Heart left ventricle (tissue), 16 donors: Measurements from ENCODE around the gene FAM168A. TPM values are rescaled to one million over a fixed set of nuclear protein-coding genes. Genes with fewer than 3 reads are reported as not detected.

Experiments
- ATAC-seq, 4 donors: fragments of 200-7000 bp; cut with Tn5 transposase; one replicate each; pipeline ENCODE4 v1.9.1; 2020 to 2022; ENCODE audit warnings: moderate library complexity in 4 of 4, mild to moderate bottlenecking in 3 of 4, moderate number of reproducible peaks in 1 of 4
- DNase-seq, 5 donors: peaks; one replicate each; pipeline ENCODE4 v3.0.0-alpha.2; 2020
- H3K27ac ChIP-seq, 12 donors: fragments of 200-600 bp; sonication (generic) in 4 of 12; one replicate each; pipeline versions ENCODE4 v1.5.0 to v1.8.0; 2016 to 2022; ENCODE audit warnings: mild to moderate bottlenecking in 2 of 12
- H3K27me3 ChIP-seq, 9 donors: fragments of 200-600 bp; sonication (generic) in 2 of 9; one replicate each; pipeline versions ENCODE4 v1.5.1 to v1.8.0; 2016 to 2022; ENCODE audit warnings: mild to moderate bottlenecking in 3 of 9
- H3K36me3 ChIP-seq, 9 donors: fragments of 200-600 bp; sonication (generic) in 2 of 9; one replicate each; pipeline versions ENCODE4 v1.5.0 to v1.8.0; 2018 to 2022; ENCODE audit warnings: mild to moderate bottlenecking in 2 of 9
- H3K4me1 ChIP-seq, 12 donors: fragments of 200-600 bp; sonication (generic) in 4 of 12; one replicate each; pipeline versions ENCODE4 v1.5.0 to v1.8.0; 2016 to 2022; ENCODE audit warnings: mild to moderate bottlenecking in 3 of 12
- H3K4me3 ChIP-seq, 12 donors: fragments of 200-600 bp; sonication (generic) in 4 of 12; one replicate each; pipeline versions ENCODE4 v1.5.0 to v1.8.0; 2017 to 2022; ENCODE audit warnings: mild to moderate bottlenecking in 9 of 12, moderate library complexity in 4 of 12
- H3K9me3 ChIP-seq, 12 donors: fragments of 200-600 bp; sonication (generic) in 4 of 12; one replicate each; pipeline versions ENCODE4 v1.5.0 to v1.8.0; 2016 to 2022; ENCODE audit warnings: mild to moderate bottlenecking in 1 of 12
- CTCF ChIP-seq, 12 donors: fragments of 200-600 bp; sonication (generic) in 4 of 12; IDR thresholded peaks; one replicate each; pipeline versions ENCODE4 v1.5.0 to v1.8.0; 2018 to 2022; ENCODE audit warnings: antibody characterized with exemption in 12 of 12, mild to moderate bottlenecking in 5 of 12
- POLR2A ChIP-seq, 2 donors: fragments of 450-650 bp; IDR thresholded peaks; one replicate each; pipeline ENCODE4 v1.6.1; 2017; ENCODE audit warnings: antibody characterized with exemption in 2 of 2, mild to moderate bottlenecking in 2 of 2, moderate library complexity in 2 of 2
- WGBS, 4 donors: extraction: QIAGEN DNeasy Blood & Tissue Kit in 2 of 4; methylation state at CpG; one replicate each; pipeline versions ENCODE4 v1.1.5 to v1.1.7; 2013 to 2018; 5-methylcytosine and 5-hydroxymethylcytosine counted together
- intact Hi-C, 10 donors: fragments of 100-400 bp; cut with DNase I; formaldehyde crosslinking; loops; one replicate each; pipeline versions ENCODE4 v1.11.1 to v1.14.2; 2022
- polyA plus RNA-seq, 2 donors: library from polyadenylated mRNA; stranded (reverse); fragments of 200-250 nt; gene quantifications; one replicate each; pipeline ENCODE4 v1.2.3, GENCODE V29; 2013
- total RNA-seq, 9 donors: library from RNA; depleted of rRNA in 2 of 9; stranded (reverse); fragments of >200 nt in 2 of 9; fragmentation: NEBNext Ultra II Directional in 3 of 9; extraction: Animal tissue kit (Norgen Biotek cat#: 25700) in 3 of 9; gene quantifications; one replicate each; pipeline versions ENCODE4 v1.1.0 to v1.2.4, GENCODE V29; 2016 to 2023
- donor health status: ischemic (EF 13 %, LVEDD 7.1; RV severe dilation, severe dysfunction).
- donor health status: healthy with polysubstance abuse.
- donor health status: DM: no; HTN: yes; CAD: no.
- donor health status: DM: no; HTN: no; CAD: no.
- donor health status: ischemic (EF 25% LVEDD 6.9; RV normal size, moderate dysfunction).
- donor health status: ischemic (EF 25% LVEDD 5.7; RV mildly dilated, moderate dysfunction).
- donor health status: healthy.
- donor health status: DM: yes; HTN: yes; CAD: no.
- donor health status: ischemic (EF 35%, LVEDD 5.7; RV mildly dilated, moderate dysfunction).
- donor health status: nonischemic (EF 11% LVEDD 7.7; RV severe dilation, severe dysfunction).
- donor health status: DM: yes; HTN: yes; CAD: no.
- donor health status: PGD.
- donor health status: ischemic (EF 29% LVEDD 5.4; RV normal size, mild dysfunction).
- donor health status: nonischemic (EF 23%, LVEDD 6.1; RV moderate dilation, normal function).

Gene FAM168A
- total and polyA plus RNA-seq, 11 donors = 9.0 to 39.1 (median 27.8) TPM

GRCh38 chr11:73380897-73381410 lies 217.0 kb downstream of the FAM168A start:
- H3K9me3 ChIP-seq = no peaks in the 10 kb centered on the region
- H3K4me3 ChIP-seq = no peak overlapping the region
- TF ChIP-seq POLR2A (IDR thresholded peaks at IDR 0.05) (no peak), CTCF (IDR thresholded peaks at IDR 0.05) (peak in 2 of 12 donors; percentile 13 to 23)
- H3K27me3 ChIP-seq = no peaks in the 10 kb centered on the region
- no peak for DNase-seq
- H3K4me1 ChIP-seq = peaks cover 1 to 89% (median 57%) of the 10 kb centered on the region in 12 donors
- no peaks in the 10 kb centered on the region for H3K36me3 ChIP-seq
- WGBS, 4 donors = 78 to 87% (median 81%) methylated on average over 4 of the region's 4 CpGs
- H3K27ac ChIP-seq = peak overlapping the region in 4 of 12 donors; percentile 3 to 96 (median 35)
- peak in 1 of 4 donors; percentile 15 for ATAC-seq
- intact Hi-C loops = no loop called here

DNA sequence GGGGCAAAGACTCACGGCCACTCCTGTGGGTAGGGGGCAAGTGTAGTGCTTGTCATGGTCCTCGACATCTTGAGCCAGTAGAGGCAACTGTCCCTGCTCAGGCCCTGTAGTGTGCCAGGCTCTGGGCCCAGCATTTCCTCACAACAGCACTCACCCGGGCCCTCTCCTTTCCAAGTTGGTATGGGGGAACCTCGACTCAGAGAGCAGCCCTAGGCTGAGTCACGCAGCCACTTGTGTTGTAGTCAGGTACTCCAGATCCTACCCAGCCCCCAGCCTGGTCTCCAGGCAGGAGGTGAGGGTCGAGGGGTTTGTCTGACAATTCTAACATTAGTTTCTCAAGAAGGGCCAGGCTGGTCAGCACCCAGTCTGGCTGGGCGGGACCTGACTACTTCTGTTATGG lies 217.6 kb downstream of the FAM168A start:
- no peaks in the 10 kb centered on the region for H3K9me3 ChIP-seq
- 81 to 100% (median 89%) methylated on average over 2 to 7 of the region's 7 CpGs for WGBS, 4 donors
- no peak overlapping the region for H3K4me3 ChIP-seq
- ATAC-seq (no peak), DNase-seq (no peak)
- TF ChIP-seq POLR2A (IDR thresholded peaks at IDR 0.05) (no peak), CTCF (IDR thresholded peaks at IDR 0.05) (no peak)
- intact Hi-C loops = no loop called here
- H3K36me3 ChIP-seq = no peaks in the 10 kb centered on the region
- H3K27ac ChIP-seq = peak overlapping the region in 4 of 12 donors; percentile 3 to 96 (median 30)
- peaks cover 0 to 89% (median 54%) of the 10 kb centered on the region in 12 donors for H3K4me1 ChIP-seq
- no peaks in the 10 kb centered on the region for H3K27me3 ChIP-seq

DNA sequence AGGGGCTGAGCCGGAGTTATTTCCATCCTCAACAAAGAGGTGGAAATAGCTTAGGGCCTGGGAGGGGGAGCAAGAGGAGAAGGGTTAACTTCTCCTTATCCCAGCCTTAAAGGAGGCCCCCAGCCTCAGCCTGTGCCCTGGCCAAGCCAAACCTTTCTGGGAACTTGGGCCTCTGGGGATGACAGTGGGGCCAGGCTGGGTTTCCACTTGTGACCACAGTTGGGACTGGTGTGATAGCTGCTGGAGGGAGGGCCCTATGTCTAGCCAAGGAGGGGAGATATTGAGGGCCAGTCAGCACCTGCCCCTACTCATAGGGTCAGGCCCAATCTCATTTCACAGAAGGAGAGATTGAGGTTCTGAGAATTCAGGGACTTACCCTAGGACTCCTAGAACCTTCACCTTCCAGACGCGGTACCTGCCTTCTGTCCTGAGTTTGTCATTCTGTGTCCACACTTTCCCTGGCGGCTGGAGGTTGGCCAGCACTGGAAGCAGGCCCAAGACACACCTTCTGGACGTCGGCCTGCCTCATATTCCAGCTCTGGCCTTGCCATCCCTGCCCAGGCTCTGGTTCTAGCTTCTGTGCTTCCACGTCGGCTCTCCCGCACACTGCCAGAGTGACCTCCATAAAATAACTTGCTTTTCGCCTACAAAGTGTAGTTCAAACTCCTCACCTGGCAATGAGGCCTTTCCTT lies 218.6 kb downstream of the FAM168A start:
- peak in 1 of 5 donors; percentile 58 for DNase-seq
- TF ChIP-seq CTCF (IDR thresholded peaks at IDR 0.05) = no peak
- no peak for TF ChIP-seq POLR2A (IDR thresholded peaks at IDR 0.05)
- intact Hi-C loops = loop anchor here in 1 of 10 donors (10.0 kb wide), 1 partner anchor 285 kb away; no protein-coding TSS in a partner anchor
- WGBS, 4 donors = 51 to 68% (median 60%) methylated on average over 10 of the region's 10 CpGs
- ATAC-seq = no peak
- peaks cover 0 to 80% (median 51%) of the 10 kb centered on the region in 12 donors for H3K4me1 ChIP-seq
- peak overlapping the region in 4 of 12 donors; percentile 3 to 96 (median 26) for H3K27ac ChIP-seq
- no peak overlapping the region for H3K4me3 ChIP-seq
- H3K9me3 ChIP-seq = no peaks in the 10 kb centered on the region
- no peaks in the 10 kb centered on the region for H3K36me3 ChIP-seq
- H3K27me3 ChIP-seq = no peaks in the 10 kb centered on the region
